ENCODE data around the gene ZNF521.

Gene ZNF521

GRCh38 chr18:25125680-25126079, 226.3 kb downstream of the ZNF521 start:
- no peak for DNase-seq (ENCODE audit: low spot score)

GRCh38 chr18:25123438-25124232, 228.3 kb downstream of the ZNF521 start:
- DNase-seq (ENCODE audit: low spot score): no peak

- DNase-seq (ENCODE audit: low spot score): no peak
These were observed 230.5 kb downstream of the ZNF521 start for GRCh38 chr18:25121442-25121841.

GRCh38 chr18:25113566-25113965, 238.4 kb downstream of the ZNF521 start:
- DNase-seq (ENCODE audit: low spot score): no peak

GRCh38 chr18:25112821-25113434, 239.0 kb downstream of the ZNF521 start:
- no peak for DNase-seq (ENCODE audit: low spot score)

- no peak for DNase-seq (ENCODE audit: low spot score)
These were observed 240.3 kb downstream of the ZNF521 start for GRCh38 chr18:25111377-25112288.

GRCh38 chr18:25109484-25109883, 242.5 kb downstream of the ZNF521 start:
- DNase-seq (ENCODE audit: low spot score): no peak

GRCh38 chr18:25103468-25104155, 248.4 kb downstream of the ZNF521 start:
- no peak for DNase-seq (ENCODE audit: low spot score)

- DNase-seq (ENCODE audit: low spot score): no peak
These were observed 249.3 kb downstream of the ZNF521 start for GRCh38 chr18:25102662-25103061.

GRCh38 chr18:25100418-25100817, 251.5 kb downstream of the ZNF521 start:
- DNase-seq (ENCODE audit: low spot score): no peak

GRCh38 chr18:25099895-25100294, 252.1 kb downstream of the ZNF521 start:
- DNase-seq (ENCODE audit: low spot score): no peak

GRCh38 chr18:25097569-25098056, 254.4 kb downstream of the ZNF521 start:
- DNase-seq (ENCODE audit: low spot score): no peak

GRCh38 chr18:25097057-25097456, 254.9 kb downstream of the ZNF521 start:
- no peak for DNase-seq (ENCODE audit: low spot score)

- no peak for DNase-seq (ENCODE audit: low spot score)
These were observed 258.8 kb downstream of the ZNF521 start for GRCh38 chr18:25093141-25093540.

- DNase-seq (ENCODE audit: low spot score): no peak
These were observed 262.5 kb downstream of the ZNF521 start for GRCh38 chr18:25089470-25089869.

GRCh38 chr18:25086876-25087275, 265.1 kb downstream of the ZNF521 start:
- DNase-seq (ENCODE audit: low spot score): no peak

GRCh38 chr18:25081001-25081400, 271.0 kb downstream of the ZNF521 start:
- DNase-seq (ENCODE audit: low spot score): no peak

- DNase-seq (ENCODE audit: low spot score): no peak
These were observed 271.8 kb downstream of the ZNF521 start for GRCh38 chr18:25080211-25080610.

- DNase-seq (ENCODE audit: low spot score): no peak
These were observed 273.8 kb downstream of the ZNF521 start for GRCh38 chr18:25077944-25078723.

- DNase-seq (ENCODE audit: low spot score): no peak
These were observed 274.7 kb downstream of the ZNF521 start for GRCh38 chr18:25077038-25077943.

Measured in CD4-positive, alpha-beta T cell treated with Interleukin-2 at 100 ng/mL for 4 hours (primary cell).